Measurements from ENCODE around the gene UBN2. TPM values are rescaled to one million over a fixed set of nuclear protein-coding genes. Genes with fewer than 3 reads are reported as not detected.
"Not testable (repeated sequence)": the region's sequence is repeated elsewhere in the genome, so short reads cannot be mapped to it uniquely, and the experiment has no call there.

UBN2 gene
- total RNA-seq, 1 donor from 2014 or later: 7.4 TPM

DNA sequence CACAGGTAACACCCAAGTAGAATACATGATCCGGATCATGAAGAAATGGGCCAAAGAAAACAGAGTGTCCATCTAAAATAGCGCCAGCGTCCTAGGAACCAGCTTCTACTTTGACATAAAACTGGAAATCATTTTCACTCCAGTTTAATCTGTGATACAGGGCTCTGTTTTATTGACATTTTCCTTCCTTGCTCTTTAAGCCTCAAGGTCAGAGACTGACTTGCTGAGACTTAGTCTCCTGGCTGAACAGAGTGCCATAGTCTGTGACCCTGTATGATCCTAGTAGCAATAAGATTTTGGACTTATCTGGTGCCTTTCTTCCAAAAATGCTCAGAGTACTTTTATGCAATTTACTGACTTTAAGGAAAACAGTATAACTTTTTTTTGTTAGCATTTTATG is 41.7 kb upstream of the UBN2 start:
- no peak for TF ChIP-seq CTCF (IDR thresholded peaks at IDR 0.05; ENCODE audit: insufficient read depth, low read length, poor library complexity, severe bottlenecking)
- Histone ChIP-seq H3K27me3 (ENCODE audit: control insufficient read depth, insufficient read depth, low read length) (no peaks in the 10 kb centered on the region), H3K4me3 (ENCODE audit: low read depth, low read length) (no peak overlapping the region), H3K36me3 (ENCODE audit: control insufficient read depth, insufficient read depth, low read length) (no peaks in the 10 kb centered on the region)
- no peak for DNase-seq (ENCODE audit: low read depth)

- Histone ChIP-seq H3K4me3 (ENCODE audit: low read depth, low read length) (no peak overlapping the region), H3K27me3 (ENCODE audit: control insufficient read depth, insufficient read depth, low read length) (no peaks in the 10 kb centered on the region), H3K36me3 (ENCODE audit: control insufficient read depth, insufficient read depth, low read length) (no peaks in the 10 kb centered on the region)
- TF ChIP-seq CTCF (IDR thresholded peaks at IDR 0.05; ENCODE audit: insufficient read depth, low read length, poor library complexity, severe bottlenecking): no peak
- DNase-seq (ENCODE audit: low read depth): no peak
These were observed 38.9 kb upstream of the UBN2 start for GRCh38 chr7:139192014-139192706.

- no peak for DNase-seq (ENCODE audit: low read depth)
- no peaks in the 10 kb centered on the region for H3K27me3 ChIP-seq (ENCODE audit: control insufficient read depth, insufficient read depth, low read length)
- H3K4me3 ChIP-seq (ENCODE audit: low read depth, low read length): no peak overlapping the region
- H3K36me3 ChIP-seq (ENCODE audit: control insufficient read depth, insufficient read depth, low read length): no peaks in the 10 kb centered on the region
- TF ChIP-seq CTCF (IDR thresholded peaks at IDR 0.05; ENCODE audit: insufficient read depth, low read length, poor library complexity, severe bottlenecking): no peak
These were observed 30.7 kb upstream of the UBN2 start for GRCh38 chr7:139200382-139200781.

DNA sequence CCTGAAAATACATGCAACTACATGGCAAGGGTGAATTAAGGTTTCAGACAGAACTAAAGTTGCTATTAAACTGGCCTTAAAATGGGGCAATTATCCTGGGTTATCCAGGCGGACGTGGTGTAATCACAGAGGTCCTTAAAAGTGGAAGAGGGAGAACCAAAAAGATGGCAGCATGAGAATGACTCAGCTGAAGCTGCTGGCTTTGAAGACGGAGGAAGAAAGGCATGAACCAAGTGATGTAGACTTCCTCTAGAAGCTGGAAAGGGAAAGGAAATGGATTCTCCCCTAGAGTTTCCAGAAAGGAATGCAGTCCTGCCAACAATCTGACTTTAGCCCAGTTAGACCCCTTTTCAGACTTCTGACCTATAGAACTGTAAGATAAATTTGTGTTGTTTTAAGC is 27.0 kb upstream of the UBN2 start:
- H3K27me3 ChIP-seq (ENCODE audit: control insufficient read depth, insufficient read depth, low read length): no peaks in the 10 kb centered on the region
- DNase-seq (ENCODE audit: low read depth): no peak
- H3K36me3 ChIP-seq (ENCODE audit: control insufficient read depth, insufficient read depth, low read length): no peaks in the 10 kb centered on the region
- no peak for TF ChIP-seq CTCF (IDR thresholded peaks at IDR 0.05; ENCODE audit: insufficient read depth, low read length, poor library complexity, severe bottlenecking)
- H3K4me3 ChIP-seq (ENCODE audit: low read depth, low read length): no peak overlapping the region

- Histone ChIP-seq H3K36me3 (ENCODE audit: control insufficient read depth, insufficient read depth, low read length) (no peaks in the 10 kb centered on the region), H3K27me3 (ENCODE audit: control insufficient read depth, insufficient read depth, low read length) (no peaks in the 10 kb centered on the region), H3K4me3 (ENCODE audit: low read depth, low read length) (no peak overlapping the region)
- TF ChIP-seq CTCF (IDR thresholded peaks at IDR 0.05; ENCODE audit: insufficient read depth, low read length, poor library complexity, severe bottlenecking): no peak
- DNase-seq (ENCODE audit: low read depth): no peak
These were observed 25.2 kb upstream of the UBN2 start for GRCh38 chr7:139205843-139206242.

- H3K4me3 ChIP-seq (ENCODE audit: low read depth, low read length): no peak overlapping the region
- no peaks in the 10 kb centered on the region for H3K27me3 ChIP-seq (ENCODE audit: control insufficient read depth, insufficient read depth, low read length)
- TF ChIP-seq CTCF (IDR thresholded peaks at IDR 0.05; ENCODE audit: insufficient read depth, low read length, poor library complexity, severe bottlenecking): no peak
- H3K36me3 ChIP-seq (ENCODE audit: control insufficient read depth, insufficient read depth, low read length): no peaks in the 10 kb centered on the region
- DNase-seq (ENCODE audit: low read depth): no peak
These were observed 18.9 kb upstream of the UBN2 start for GRCh38 chr7:139212133-139212532.

DNA sequence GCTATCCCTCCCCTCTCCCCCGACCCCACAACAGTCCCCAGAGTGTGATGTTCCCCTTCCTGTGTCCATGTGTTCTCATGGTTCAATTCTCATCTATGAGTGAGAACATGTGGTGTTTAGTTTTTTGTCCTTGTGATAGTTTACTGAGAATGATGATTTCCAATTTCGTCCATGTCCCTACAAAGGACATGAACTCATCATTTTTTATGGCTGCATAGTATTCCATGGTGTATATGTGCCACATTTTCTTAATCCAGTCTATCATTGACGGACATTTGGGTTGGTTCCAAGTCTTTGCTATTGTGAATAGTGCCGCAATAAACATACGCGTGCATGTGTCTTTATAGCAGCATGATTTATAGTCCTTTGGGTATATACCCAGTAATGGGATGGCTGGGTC is 17.5 kb upstream of the UBN2 start:
- H3K4me3 ChIP-seq (ENCODE audit: low read depth, low read length); H3K36me3 ChIP-seq (ENCODE audit: control insufficient read depth, insufficient read depth, low read length); H3K27me3 ChIP-seq (ENCODE audit: control insufficient read depth, insufficient read depth, low read length); DNase-seq (ENCODE audit: low read depth): not testable (repeated sequence)

Data from kidney epithelial cell (primary cell).